ENCODE data around the gene DIPK1C. TPM values are rescaled to one million over a fixed set of nuclear protein-coding genes. Genes with fewer than 3 reads are reported as not detected.
"Not testable (repeated sequence)": the region's sequence is repeated elsewhere in the genome, so short reads cannot be mapped to it uniquely, and the experiment has no call there.

DIPK1C gene
- 0.14 TPM for total RNA-seq

DNA sequence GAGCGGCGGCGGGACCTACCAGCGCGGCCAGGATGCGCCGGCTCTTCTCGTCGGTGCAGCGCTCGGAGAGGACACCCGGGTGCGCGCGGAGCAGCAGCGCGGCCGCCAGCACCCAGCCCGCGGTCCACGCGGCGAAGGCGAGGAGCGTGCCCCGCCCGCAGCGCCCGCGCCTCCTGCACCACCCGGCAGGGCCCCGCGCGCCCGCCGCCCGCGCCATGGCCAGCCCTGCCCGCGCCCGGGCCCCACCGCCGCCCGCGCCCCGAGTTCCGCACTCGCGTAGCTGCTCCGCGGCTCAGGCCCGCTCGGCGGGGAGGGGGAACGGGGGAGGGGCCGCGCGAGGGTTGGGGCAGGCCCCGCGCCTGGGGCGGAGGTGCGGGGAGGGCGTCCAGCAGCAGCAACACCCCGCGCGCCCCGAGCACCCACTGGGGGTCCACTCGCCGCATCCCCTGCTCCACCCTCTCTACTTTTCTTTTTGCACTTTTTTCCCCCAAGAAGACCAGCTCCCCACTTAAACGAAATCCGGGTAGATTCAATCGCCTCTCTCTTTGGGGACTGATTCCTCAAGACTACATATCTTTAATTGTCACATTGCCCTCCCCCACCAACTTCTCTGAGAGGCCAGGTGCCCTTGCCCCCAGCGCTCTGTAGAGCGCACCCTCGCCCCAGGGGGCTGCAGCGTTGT is at the start of gene DIPK1C:
TSS of gene DIPK1C (minus strand) at position 266 of the 682 bp plus-strand sequence. CDS start at position 217, 49 bp downstream.
- no peak for DNase-seq (ENCODE audit: low spot score)

DNA sequence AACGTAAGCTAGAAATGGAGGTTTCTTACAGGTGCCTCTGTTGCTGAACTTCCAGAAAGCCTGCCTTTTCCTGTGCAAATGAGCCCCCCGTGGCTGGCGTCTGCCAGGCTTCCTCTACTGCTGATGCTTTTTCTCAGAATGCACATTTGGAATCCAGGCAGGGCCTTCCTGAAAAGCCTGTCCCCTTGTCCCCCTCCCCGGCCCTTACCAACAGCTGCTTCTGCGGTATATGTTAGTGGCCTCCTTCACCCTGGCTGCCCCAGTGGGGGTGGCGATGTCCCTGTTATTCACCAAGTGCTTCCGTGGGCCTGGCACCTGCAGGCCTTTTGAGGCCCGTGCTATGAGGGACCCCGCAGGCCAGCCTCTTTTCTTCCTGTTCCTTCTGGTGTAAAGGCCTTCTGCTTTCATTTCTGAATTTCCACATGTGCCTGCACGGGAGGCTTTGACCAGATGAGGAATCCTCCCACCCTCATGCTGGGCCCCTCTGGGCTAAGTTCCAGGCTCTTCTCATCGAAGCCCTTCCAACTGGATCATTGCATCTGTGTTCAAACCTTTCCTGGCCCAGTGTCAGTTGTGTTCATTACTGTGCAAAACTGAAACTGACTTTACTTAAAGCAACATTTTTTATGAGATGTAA is 49.5 kb upstream of the DIPK1C start:
- no peak for DNase-seq (ENCODE audit: low spot score)

DNA sequence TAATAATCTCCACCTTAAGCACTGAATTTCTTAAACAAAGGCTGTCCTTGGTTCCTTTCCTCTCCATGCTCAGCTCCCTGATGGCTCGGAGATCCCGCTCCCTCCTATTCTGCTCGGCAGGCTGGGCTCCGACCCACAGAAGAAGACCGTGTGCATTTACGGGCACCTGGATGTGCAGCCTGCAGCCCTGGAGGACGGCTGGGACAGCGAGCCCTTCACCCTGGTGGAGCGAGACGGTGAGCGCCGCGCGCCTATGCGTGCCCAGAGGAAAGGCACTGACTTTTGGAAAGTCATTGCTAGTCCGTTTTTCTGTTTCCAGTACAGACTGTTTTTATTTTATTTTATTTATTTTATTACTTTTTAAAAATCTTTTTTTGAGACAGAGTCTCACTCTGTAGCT is 48.7 kb upstream of the DIPK1C start:
- DNase-seq (ENCODE audit: low spot score) = no peak

DNA sequence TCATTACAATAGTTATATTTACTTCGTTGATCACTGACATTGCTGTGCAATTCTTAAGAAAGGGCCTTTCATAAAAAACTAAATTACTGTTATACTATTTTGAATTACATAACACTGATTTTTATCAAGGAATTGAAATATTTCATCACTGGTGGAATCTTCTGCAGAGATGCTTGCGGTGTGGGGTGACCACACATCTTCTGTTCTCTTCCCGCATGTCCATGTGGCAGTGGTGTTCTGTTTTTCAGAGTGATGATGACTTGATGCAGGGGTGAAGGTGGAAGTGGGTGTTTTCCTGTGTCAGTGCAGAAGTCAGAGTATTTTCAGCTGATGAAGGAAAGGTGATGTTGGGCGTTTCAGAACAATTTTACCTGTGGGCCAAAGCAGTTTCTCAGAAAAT is 46.0 kb upstream of the DIPK1C start:
- no peak for DNase-seq (ENCODE audit: low spot score)

DNA sequence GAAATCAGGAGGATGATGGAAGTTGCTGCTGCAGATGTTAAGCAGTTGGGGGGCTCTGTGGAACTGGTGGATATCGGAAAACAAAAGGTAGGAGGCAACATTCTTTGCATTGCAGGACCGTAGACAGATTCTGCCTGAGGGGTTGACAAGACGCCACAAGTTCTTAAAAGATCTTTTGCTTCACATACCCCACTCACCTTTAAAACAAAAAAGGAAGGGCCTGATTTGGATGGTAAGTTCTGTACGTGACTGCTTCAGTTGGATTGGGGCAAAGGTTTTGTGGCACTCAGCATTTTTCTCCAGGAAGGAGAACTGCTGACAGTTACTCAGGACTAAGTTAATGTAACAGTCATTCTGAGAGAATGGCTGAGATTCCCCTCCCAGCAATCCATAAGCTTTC is 44.3 kb upstream of the DIPK1C start:
- no peak for DNase-seq (ENCODE audit: low spot score)

DNA sequence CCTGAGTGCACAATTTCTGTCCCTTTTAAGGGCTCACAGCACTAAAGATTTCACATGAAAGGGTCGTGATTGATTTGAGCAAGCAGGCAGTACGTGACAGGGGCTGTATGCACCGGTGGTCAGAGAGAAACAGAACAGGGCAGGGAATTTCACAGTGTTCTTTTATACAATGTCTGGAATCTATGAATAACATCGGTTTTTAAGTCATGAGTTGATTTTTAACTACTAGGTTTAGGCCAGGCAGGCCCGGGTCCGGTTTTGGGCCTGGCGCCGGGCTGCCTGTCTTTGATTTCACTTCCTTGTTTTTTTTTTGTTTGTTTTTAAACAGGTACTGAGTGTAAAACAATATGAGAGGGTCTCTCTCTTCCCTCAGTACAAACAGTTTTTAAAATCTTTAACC is 43.7 kb upstream of the DIPK1C start:
- not testable (repeated sequence) for DNase-seq (ENCODE audit: low spot score)

DNA sequence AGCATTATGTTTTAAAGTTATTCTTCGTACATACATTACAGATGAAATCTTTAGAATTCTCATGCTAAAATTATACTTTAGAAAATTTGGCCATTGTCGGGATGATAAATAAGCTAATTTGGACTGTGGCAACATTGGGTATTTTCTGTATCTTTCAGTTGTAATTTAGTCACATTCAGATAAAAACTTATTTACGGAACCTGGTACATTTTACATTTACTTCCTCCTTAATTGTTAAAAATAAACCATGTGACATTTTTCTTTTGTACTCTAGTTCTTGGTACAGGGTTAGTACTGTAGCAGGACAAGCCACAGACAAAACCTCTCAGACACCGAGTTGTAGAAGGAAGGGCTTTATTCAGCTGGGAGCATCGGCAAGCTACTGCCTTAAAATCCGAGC is 43.3 kb upstream of the DIPK1C start:
- DNase-seq (ENCODE audit: low spot score) = no peak

DNA sequence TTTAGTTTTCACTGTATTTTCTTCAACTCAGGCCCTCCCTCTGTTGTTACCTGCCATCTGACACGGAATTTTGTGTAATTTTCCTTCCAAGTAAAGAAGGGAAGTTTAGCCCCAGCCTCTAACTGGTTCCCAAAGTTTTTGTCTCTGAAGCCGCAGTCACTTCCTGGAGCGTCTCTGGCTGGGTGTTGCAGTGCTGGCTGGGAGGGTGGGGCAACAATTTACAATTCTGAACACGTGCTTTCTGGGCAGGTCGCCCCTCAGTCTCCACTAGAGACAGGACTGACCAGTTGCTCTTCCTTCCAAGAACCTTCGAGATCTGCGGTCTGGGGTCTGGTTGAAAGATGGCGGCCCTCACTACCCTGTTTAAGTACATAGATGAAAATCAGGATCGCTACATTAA is 42.5 kb upstream of the DIPK1C start:
- peak; percentile 77 for DNase-seq (ENCODE audit: low spot score)

DNA sequence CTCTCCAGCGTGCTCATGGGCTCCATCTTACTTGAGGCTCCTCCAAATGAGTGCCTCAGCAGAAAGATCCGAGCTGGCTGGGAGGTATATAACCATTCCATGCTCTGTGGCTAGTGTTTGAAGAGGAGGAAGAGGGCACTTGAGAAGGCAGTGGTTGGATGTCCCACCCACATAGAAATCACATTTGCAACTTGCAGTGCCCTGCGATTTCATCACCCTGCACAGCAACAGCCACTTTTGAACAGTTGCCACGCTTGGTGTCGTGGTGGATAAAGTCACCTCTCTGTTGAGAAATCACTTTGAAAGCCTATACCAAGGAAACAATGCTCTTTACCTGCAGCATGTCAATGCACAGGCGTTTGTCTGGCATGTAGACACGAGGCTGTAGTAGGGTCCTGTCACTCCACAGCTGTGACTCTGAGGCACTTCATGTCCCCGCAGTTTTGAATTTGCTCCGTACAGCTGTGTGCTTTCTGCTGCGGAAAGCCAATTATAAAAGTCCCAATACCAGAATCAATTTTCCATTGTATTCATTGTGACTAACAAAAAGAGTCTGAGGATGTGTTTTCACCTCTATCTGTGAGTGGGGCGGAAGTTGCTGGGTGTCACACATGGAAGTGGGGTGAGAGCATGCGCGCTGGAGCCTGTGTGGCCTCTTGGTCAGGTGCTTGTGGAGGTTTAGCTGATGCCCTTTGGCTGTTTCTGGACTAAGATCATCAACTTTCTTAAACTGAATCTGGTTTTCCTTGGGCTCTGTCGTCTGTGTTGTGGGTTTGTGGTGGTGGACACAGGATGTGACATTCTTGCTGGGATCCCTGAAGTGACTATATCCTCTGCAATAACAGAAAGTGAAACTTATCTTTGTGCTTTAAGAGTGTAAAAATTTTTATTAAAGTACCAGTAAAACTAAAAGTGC is 41.9 kb upstream of the DIPK1C start:
- peak; percentile 77 for DNase-seq (ENCODE audit: low spot score)

DNA sequence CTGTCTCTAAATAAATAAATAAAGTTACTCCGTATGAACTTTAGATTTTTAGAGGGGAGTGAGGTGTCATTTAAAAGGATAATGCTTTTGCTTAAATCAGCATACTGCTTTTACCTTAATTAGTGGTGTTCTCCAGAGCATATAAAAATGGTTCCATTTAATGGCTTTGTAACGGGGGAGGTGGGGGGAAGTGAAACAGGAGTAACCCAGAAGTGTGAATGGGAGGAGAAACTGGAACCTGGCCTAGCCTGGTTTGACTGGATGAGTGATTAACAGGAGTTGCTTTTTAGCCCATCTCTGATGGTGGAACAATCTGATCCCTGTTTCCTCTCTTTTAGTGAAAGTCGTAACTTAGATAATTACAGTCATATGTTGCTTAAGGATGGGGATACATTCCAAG is 40.7 kb upstream of the DIPK1C start:
- DNase-seq (ENCODE audit: low spot score) = no peak

DNA sequence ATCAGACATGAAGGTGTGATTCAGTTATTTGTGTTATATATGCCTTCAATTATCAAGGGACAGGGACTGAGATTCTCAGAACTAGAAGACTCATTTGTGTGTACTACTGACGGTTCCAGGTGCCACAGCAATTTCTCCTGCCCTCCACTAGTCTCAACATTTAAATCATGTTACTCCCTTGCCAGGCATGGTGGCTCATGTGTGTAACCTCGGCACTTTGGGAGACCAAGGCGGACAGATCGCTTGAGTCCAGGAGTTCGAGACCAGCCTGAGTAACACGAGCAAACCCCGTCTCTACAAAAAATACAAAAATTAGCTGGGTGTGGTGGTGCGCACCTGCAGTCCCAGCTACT is 40.2 kb upstream of the DIPK1C start:
- no peak for DNase-seq (ENCODE audit: low spot score)

DNA sequence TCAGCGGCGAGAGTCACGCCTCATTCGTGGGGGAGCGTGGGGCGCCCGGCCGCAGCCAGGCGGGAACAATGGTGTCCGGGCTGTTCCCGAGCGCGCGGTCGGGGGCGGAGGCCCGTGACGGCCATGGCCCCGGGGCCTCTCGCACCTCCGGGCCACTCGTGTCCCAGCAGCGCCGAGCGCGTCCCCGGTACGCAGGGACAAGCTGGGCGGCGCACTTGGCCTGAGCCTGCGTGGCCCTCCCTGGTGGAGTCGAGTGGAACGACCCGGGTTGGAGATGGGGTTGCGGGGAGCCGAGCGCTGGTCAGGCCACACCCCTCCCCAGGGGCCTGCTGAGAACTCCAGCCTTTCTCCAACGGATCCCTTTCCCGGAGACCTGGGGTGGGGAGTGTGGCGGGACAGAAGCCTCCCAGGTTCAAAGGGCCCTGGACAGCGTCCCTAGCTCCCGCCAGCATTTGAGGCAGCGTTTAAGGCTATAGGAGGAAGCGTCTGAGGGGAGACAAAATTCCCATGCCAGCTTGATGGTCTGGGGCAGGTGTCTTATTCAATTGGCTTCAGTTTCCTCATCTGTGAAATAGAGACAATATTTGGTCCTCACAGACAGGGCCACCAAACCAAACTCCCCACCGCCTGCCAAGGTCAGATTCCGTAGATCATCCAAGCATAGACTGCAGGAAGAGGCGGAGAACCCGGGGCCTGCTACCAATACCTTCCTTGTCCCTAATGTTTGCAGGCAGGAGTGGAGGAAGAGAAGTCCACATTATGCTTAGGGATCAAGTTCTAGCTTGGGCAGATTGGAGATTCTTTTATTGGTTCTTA is 39.6 kb upstream of the DIPK1C start:
- peak; percentile 44 for DNase-seq (ENCODE audit: low spot score)

DNA sequence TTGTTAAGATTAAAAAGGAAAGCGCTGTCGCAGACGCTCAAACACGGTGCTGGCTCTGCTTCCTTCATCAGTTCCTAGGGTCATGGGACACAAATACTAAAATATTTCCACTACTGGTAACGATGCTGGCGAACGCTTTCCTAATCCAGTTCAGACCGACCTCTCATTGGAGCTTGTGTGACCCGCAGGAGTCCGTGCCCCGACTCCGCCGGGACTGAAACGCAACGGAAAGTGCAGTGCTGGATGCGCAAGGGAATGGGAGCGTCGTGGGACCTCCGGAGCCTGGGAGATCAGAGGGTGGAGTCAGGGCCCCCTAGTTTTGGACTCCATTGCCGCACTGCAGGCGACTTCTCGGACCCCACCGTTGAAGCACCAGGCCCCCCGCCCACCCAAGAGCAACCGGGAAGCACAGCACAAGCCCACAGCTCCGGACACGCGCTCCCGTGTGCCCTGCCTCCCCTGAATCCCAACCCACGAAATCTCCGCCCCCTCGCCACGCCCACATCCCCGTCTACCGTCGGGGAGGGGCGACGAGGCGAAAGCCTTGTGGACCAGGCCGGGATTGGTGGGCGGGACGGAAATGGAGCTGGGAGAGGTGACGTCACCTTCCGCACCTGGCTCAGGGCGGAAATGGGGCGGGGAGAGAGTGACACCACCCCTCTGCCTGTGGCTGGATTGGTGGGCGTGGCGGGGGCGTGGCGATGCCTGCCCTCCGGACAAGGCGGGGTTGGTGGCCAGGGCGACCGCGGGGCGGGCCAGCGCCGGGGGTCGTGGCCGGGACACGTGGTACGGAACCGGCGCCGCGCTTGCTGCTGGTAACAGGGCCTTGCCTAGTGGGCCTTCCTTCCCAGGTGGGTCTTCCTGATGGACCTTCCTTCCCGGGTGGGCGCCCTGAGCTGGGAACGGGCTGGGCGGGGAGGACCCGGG is 38.7 kb upstream of the DIPK1C start, which contains the start of gene CNDP2:
TSS of gene CNDP2 (plus strand) at position 783 of the 927 bp plus-strand sequence. CDS start 3,611 bp downstream, outside the sequence.
- DNase-seq (ENCODE audit: low spot score) = peak; percentile 100

DNA sequence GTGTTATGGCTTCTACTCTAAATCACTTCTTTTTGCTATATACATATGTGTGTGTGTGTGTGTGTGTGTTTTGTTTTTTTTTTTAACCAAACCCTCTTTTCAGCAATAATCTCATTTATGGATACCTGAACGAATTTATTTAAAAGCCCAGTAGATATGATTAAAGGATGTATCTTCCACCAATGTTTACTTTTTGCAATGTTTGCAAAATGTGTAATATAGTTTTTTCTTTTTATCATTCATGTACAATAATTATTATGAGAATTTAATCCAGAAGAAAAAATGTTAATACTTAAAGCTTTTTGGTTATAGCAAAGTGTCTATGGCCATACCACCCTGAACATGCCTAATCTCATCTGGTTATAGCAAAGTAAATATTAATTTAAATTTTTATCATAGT is 37.4 kb upstream of the DIPK1C start:
- no peak for DNase-seq (ENCODE audit: low spot score)

DNA sequence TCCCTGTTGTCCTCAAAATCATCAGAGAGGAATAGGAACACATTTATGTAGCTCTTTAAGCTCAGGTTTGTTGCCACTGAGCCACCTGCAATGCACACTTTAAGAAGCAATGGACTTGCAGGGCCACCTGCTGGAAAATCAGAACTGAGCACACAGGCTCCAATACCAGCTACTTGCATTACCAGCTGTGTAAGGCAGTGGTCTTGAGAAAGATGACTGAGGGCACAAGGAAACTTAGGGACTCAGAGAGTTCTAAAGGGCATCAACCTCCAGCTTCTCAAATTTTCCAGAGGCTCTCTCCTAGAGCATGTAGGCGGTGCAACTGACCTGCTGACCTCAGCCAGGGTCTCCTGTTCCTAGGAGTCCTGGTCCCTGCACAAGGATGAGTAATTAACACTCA is 36.6 kb upstream of the DIPK1C start:
- peak; percentile 67 for DNase-seq (ENCODE audit: low spot score)

DNA sequence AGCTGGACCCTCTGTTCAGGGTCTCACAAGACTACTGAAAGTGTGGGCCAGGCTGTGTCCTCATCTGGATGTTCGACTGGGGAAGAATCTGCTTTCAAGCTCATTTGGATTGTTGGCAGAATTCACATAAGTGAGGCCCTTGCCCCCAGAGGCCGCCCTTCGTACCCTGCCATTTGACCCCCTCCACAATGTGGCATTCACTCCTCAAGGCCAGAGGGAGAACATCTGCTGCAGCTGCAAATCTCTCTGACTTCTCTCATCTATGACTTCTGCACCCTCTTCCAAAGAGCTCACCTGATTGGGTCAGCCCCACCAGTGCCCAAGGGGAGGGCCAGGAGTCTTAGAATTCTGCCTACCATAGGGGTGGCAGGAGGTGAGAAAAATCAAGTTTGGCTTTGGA is 35.2 kb upstream of the DIPK1C start:
- no peak for DNase-seq (ENCODE audit: low spot score)

DNA sequence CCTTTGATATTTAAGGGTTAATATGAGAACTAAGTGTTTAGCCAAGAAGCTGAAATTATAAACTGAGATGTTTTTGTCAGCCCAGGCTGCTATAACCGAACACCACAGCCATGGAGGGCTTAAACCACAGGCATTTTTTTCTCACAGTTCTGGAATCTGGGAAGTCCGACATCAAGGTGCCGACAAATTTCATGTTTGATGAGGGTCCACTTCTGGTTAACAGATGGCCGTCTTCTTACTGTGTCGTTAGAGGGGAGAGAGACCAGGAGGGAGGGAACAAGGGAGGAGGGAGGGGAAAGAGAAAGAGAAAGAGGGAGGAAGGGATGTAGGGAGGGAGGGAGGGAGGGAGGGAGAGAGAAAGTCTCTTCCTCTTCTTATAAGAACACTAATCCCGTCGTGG is 32.6 kb upstream of the DIPK1C start:
- DNase-seq (ENCODE audit: low spot score) = no peak

DNA sequence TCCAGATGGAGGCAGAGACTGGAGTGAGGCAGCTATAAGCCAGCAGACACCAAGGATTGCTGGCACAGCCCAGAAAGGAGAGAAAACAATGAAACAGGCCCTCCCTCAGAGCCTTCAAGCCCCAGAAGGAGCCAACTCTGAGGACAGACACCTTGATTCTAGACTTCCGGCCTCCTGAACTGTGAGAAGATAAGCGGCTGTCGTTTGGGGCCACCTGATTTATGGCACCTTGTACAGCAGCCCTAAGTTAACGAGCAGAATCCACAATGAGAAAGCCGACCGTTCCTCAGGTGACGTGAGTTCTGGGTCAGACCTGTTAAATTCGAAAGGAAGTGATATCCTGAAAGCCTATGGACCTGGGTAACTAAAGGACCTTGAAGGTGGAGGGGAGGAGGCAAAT is 31.8 kb upstream of the DIPK1C start:
- DNase-seq (ENCODE audit: low spot score) = no peak

DNA sequence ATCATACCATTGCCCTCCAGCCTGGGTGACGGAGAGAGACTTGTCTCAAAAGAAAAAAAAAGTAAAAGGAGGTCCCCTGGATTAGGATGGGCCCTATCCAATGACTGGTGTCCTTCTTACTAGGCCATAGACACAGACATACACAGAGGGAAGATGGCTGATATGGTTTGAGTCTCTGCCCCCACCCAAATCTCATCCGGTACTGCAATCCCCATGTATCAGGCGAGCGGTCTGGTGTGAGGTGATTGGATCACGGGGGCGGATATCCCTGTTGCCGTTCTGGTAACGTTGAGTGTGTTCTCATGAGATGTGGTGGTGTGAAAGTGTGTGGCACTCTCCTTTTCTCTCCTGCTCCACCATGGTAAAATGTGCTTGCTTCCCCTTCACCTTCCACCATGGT is 31.2 kb upstream of the DIPK1C start:
- no peak for DNase-seq (ENCODE audit: low spot score)

DNA sequence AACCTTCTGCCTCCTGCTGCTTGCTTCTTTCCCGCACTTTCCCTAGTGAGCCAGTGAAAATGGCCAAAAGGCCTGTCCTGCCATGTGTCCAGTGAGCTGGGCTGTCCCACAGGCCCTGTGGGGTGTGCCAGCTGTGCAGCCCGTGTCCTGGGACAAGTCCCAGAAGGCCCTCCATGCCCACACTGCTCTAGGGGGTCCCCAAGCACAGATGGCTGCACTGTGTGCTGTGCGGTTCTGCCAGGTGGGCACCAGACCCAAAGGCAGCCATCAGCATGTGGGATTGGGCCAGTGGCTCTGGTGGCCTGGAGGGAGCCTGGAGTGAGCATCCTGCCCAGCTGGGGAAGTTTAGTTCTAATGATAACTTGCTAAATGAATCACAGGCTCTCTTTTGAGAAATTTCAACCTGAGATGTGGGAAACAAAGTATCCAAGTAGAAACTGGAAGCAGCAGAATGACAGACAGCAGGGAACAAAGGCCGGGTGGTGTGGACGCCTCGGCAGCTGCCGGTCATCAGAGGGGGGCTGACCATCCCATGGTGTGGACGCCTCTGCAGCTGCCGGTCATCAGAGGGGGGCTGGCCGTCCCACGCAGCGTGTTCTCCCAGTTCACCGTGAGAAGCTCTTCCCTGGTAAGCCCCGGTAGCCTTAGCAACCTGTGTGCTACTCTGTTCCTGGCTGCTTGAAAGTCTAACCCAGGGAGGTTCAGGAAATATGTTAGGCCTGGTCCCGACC is 29.2 kb upstream of the DIPK1C start:
- no peak for DNase-seq (ENCODE audit: low spot score)
